SK-N-SH treated with all-trans-retinoic acid at 6 μM for 48 hours (cell line): Measurements from ENCODE around the gene NFYC.
"Not testable (repeated sequence)": the region's sequence is repeated elsewhere in the genome, so short reads cannot be mapped to it uniquely, and the experiment has no call there.

ENCODE experiments used
- ARNTL ChIP-seq: fragments of 450-650 bp; formaldehyde crosslinking; IDR thresholded peaks from 2 replicates; pipeline ENCODE4 v1.5.0; 2020; ENCODE audit warnings: low read depth, mild to moderate bottlenecking, moderate library complexity, borderline replicate concordance
- BACH2 ChIP-seq: fragments of 250-450 bp; sonication (Bioruptor Pico); IDR thresholded peaks from 2 replicates; pipeline ENCODE4 v1.9.0; 2021; ENCODE audit warnings: mild to moderate bottlenecking, borderline replicate concordance
- PPARA ChIP-seq: fragments of 250-450 bp; sonication (Bioruptor Pico); IDR thresholded peaks from 2 replicates; pipeline ENCODE4 v1.5.0; 2020; ENCODE audit warnings: mild to moderate bottlenecking, borderline replicate concordance
- RARB ChIP-seq: fragments of 250-450 bp; sonication (Bioruptor Pico); IDR thresholded peaks from 2 replicates; pipeline ENCODE4 v1.8.0; 2021; ENCODE audit warnings: mild to moderate bottlenecking, moderate library complexity
- TOX ChIP-seq: fragments of 250-450 bp; sonication (Bioruptor Pico); IDR thresholded peaks from 2 replicates; pipeline ENCODE4 v1.8.0; 2021; ENCODE audit warnings: mild to moderate bottlenecking, moderate library complexity, borderline replicate concordance
- ZFP30 ChIP-seq: fragments of 450-650 bp; formaldehyde crosslinking; IDR thresholded peaks from 2 replicates; pipeline ENCODE4 v1.5.0; 2022; ENCODE audit warnings: mild to moderate bottlenecking, moderate library complexity
- TF ChIP-seq, protein P1 (sequence below): fragments of 250-450 bp; sonication (Bioruptor Pico); IDR thresholded peaks from 2 replicates; pipeline ENCODE4 v1.5.1; 2020; ENCODE audit warnings: low read depth, mild to moderate bottlenecking, moderate library complexity

DNA sequence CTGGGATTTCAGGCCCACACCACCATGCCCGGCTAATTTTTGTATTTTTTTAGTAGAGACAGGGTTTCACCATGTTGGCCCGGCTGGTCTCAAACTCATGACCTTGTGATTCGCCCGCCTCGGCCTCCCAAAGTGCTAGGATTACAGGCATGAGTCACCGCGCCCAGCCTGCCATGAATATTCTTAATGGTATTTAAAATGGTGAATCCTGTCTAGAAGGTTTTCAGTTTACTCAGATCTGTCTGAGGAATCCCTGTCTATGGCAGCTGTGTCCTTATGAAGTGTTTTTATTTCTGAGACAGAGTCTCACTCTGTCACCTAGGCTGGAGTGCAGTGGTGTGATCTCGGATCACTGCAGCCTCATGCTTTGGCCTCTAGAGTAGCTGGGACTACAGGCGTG is 36.2 kb downstream of the NFYC start:
- not testable (repeated sequence) for TF ChIP-seq ARNTL; BACH2 (CRISPR knock-in tag); RARB (CRISPR knock-in tag); TOX (CRISPR knock-in tag); ZFP30 (CRISPR knock-in tag); PPARA
- TF ChIP-seq, protein P1, sequence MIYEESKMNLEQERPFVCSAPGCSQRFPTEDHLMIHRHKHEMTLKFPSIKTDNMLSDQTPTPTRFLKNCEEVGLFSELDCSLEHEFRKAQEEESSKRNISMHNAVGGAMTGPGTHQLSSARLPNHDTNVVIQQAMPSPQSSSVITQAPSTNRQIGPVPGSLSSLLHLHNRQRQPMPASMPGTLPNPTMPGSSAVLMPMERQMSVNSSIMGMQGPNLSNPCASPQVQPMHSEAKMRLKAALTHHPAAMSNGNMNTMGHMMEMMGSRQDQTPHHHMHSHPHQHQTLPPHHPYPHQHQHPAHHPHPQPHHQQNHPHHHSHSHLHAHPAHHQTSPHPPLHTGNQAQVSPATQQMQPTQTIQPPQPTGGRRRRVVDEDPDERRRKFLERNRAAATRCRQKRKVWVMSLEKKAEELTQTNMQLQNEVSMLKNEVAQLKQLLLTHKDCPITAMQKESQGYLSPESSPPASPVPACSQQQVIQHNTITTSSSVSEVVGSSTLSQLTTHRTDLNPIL (CRISPR knock-in tag): not testable (repeated sequence)
